HEK293 (cell line): Measurements from ENCODE around the gene GPR153.

Source experiments
- GFI1B ChIP-seq: fragments of 450-650 bp; formaldehyde crosslinking; IDR thresholded peaks from 2 replicates; pipeline ENCODE4 v1.5.1; 2016; ENCODE audit warnings: missing biosample characterization, missing genetic modification characterization
- GLI4 ChIP-seq: fragments of 450-650 bp; formaldehyde crosslinking; IDR thresholded peaks from 2 replicates; pipeline ENCODE4 v1.5.1; 2016; ENCODE audit warnings: missing biosample characterization, missing genetic modification characterization
- HOXA7 ChIP-seq: sonication (generic); formaldehyde crosslinking; IDR thresholded peaks from 2 replicates; pipeline ENCODE4 v1.8.1; 2022; ENCODE audit warnings: missing genetic modification reagents, borderline replicate concordance
- IKZF3 ChIP-seq: fragments of 450-650 bp; IDR thresholded peaks from 2 replicates; pipeline ENCODE4 v1.5.0; 2018; ENCODE audit warnings: missing biosample characterization, mild to moderate bottlenecking, missing genetic modification characterization, moderate library complexity
- SCRT1 ChIP-seq: fragments of 450-650 bp; formaldehyde crosslinking; IDR thresholded peaks from 2 replicates; pipeline ENCODE4 v1.5.1; 2016; ENCODE audit warnings: missing biosample characterization, missing genetic modification characterization, borderline replicate concordance
- SCRT2 ChIP-seq: fragments of 450-650 bp; formaldehyde crosslinking; IDR thresholded peaks from 2 replicates; pipeline ENCODE4 v1.5.1; 2016; ENCODE audit warnings: missing biosample characterization, missing genetic modification characterization
- SP7 ChIP-seq: fragments of 450-650 bp; formaldehyde crosslinking; IDR thresholded peaks from 2 replicates; pipeline ENCODE4 v1.5.1; 2016; ENCODE audit warnings: missing biosample characterization, missing genetic modification characterization
- ZBTB10 ChIP-seq: fragments of 450-650 bp; formaldehyde crosslinking; IDR thresholded peaks from 2 replicates; pipeline ENCODE4 v1.5.1; 2016; ENCODE audit warnings: missing biosample characterization, missing genetic modification characterization
- ZNF114 ChIP-seq: fragments of 450-650 bp; formaldehyde crosslinking; IDR thresholded peaks from 2 replicates; pipeline ENCODE4 v1.5.0; 2017; ENCODE audit warnings: missing biosample characterization, missing genetic modification characterization
- ZNF133 ChIP-seq: fragments of 450-650 bp; formaldehyde crosslinking; IDR thresholded peaks from 2 replicates; pipeline ENCODE4 v1.5.1; 2016; ENCODE audit warnings: missing biosample characterization, missing genetic modification characterization
- ZNF138 ChIP-seq: fragments of 450-650 bp; formaldehyde crosslinking; IDR thresholded peaks from 2 replicates; pipeline ENCODE4 v1.5.1; 2016; ENCODE audit warnings: missing biosample characterization, missing genetic modification characterization, borderline replicate concordance
- ZNF169 ChIP-seq: fragments of 450-650 bp; formaldehyde crosslinking; IDR thresholded peaks from 2 replicates; pipeline ENCODE4 v1.5.1; 2016; ENCODE audit warnings: missing biosample characterization, missing genetic modification characterization
- ZNF2 ChIP-seq: fragments of 450-650 bp; formaldehyde crosslinking; IDR thresholded peaks from 2 replicates; pipeline ENCODE4 v1.5.1; 2016; ENCODE audit warnings: missing biosample characterization, missing genetic modification characterization
- ZNF266 ChIP-seq: fragments of 450-650 bp; formaldehyde crosslinking; IDR thresholded peaks from 2 replicates; pipeline ENCODE4 v1.5.1; 2016; ENCODE audit warnings: missing biosample characterization, missing genetic modification characterization, low read depth
- ZNF292 ChIP-seq: fragments of 450-650 bp; formaldehyde crosslinking; IDR thresholded peaks from 2 replicates; pipeline ENCODE4 v1.5.1; 2016; ENCODE audit warnings: low read depth, missing biosample characterization, missing genetic modification characterization, borderline replicate concordance
- ZNF366 ChIP-seq: fragments of 450-650 bp; formaldehyde crosslinking; conservative IDR thresholded peaks from 2 replicates; pipeline ENCODE4 v1.5.1; 2016; ENCODE audit warnings: missing biosample characterization, missing genetic modification characterization
- ZNF501 ChIP-seq: fragments of 450-650 bp; formaldehyde crosslinking; IDR thresholded peaks from 2 replicates; pipeline ENCODE4 v1.5.1; 2016; ENCODE audit warnings: missing biosample characterization, missing genetic modification characterization
- ZNF513 ChIP-seq: fragments of 450-650 bp; IDR thresholded peaks from 2 replicates; pipeline ENCODE4 v1.5.1; 2018; ENCODE audit warnings: missing biosample characterization, missing genetic modification characterization
- ZNF530 ChIP-seq: fragments of 450-650 bp; formaldehyde crosslinking; IDR thresholded peaks from 2 replicates; pipeline ENCODE4 v1.5.1; 2016; ENCODE audit warnings: low read depth, missing biosample characterization, missing genetic modification characterization
- ZNF548 ChIP-seq: fragments of 450-650 bp; formaldehyde crosslinking; IDR thresholded peaks from 2 replicates; pipeline ENCODE4 v1.5.1; 2016; ENCODE audit warnings: missing biosample characterization, missing genetic modification characterization
- ZNF654 ChIP-seq: fragments of 450-650 bp; formaldehyde crosslinking; IDR thresholded peaks from 2 replicates; pipeline ENCODE4 v1.5.1; 2016; ENCODE audit warnings: low read depth, missing biosample characterization, missing genetic modification characterization
- ZNF670 ChIP-seq: fragments of 450-650 bp; formaldehyde crosslinking; IDR thresholded peaks from 2 replicates; pipeline ENCODE4 v1.5.1; 2016; ENCODE audit warnings: missing biosample characterization, missing genetic modification characterization, low read depth
- ZNF701 ChIP-seq: fragments of 450-650 bp; formaldehyde crosslinking; IDR thresholded peaks from 2 replicates; pipeline ENCODE4 v1.5.1; 2016; ENCODE audit warnings: missing biosample characterization, missing genetic modification characterization
- ZSCAN16 ChIP-seq: fragments of 450-650 bp; formaldehyde crosslinking; IDR thresholded peaks from 2 replicates; pipeline ENCODE4 v1.5.1; 2016; ENCODE audit warnings: missing biosample characterization, missing genetic modification characterization
- ZXDB ChIP-seq: fragments of 450-650 bp; formaldehyde crosslinking; IDR thresholded peaks from 2 replicates; pipeline ENCODE4 v1.5.1; 2016; ENCODE audit warnings: missing biosample characterization, missing genetic modification characterization
- TF ChIP-seq, protein P1 (sequence below): fragments of 450-650 bp; formaldehyde crosslinking; IDR thresholded peaks from 2 replicates; pipeline ENCODE4 v1.5.1; 2016; ENCODE audit warnings: missing biosample characterization, missing genetic modification characterization
- TF ChIP-seq, protein P2 (sequence below): fragments of 450-650 bp; formaldehyde crosslinking; IDR thresholded peaks from 2 replicates; pipeline ENCODE4 v1.5.1; 2016; ENCODE audit warnings: missing biosample characterization, missing genetic modification characterization
- TF ChIP-seq, protein P3 (sequence below): fragments of 450-650 bp; formaldehyde crosslinking; IDR thresholded peaks from 2 replicates; pipeline ENCODE4 v1.5.1; 2017; ENCODE audit warnings: missing biosample characterization, missing genetic modification characterization

The GPR153 gene

DNA sequence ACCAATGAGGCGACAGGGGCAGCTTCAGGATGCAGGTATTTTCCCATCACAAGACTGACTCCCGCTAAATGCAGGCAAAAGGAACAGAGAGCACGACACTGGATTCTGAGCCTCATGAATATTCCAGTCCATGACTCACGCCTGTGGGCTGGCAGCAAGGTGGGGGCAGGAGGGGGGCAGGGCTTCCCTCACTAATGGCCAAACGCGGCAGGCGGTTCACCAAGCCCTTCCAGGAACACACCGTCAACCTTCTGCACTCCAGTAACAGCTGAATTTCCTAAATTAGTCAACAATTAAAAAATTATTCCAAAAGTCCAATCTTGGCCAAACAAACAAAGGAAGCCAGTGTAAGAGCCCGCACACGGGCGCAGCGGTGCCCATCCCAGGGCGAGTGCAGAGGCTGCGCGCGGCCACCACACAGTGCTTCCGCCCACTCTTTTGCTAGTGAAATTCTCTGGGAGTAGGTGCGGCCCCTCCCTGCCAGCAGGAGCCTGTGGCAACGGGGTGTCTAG is 12.5 kb upstream of the GPR153 start (continued):
- TF ChIP-seq, protein P1, sequence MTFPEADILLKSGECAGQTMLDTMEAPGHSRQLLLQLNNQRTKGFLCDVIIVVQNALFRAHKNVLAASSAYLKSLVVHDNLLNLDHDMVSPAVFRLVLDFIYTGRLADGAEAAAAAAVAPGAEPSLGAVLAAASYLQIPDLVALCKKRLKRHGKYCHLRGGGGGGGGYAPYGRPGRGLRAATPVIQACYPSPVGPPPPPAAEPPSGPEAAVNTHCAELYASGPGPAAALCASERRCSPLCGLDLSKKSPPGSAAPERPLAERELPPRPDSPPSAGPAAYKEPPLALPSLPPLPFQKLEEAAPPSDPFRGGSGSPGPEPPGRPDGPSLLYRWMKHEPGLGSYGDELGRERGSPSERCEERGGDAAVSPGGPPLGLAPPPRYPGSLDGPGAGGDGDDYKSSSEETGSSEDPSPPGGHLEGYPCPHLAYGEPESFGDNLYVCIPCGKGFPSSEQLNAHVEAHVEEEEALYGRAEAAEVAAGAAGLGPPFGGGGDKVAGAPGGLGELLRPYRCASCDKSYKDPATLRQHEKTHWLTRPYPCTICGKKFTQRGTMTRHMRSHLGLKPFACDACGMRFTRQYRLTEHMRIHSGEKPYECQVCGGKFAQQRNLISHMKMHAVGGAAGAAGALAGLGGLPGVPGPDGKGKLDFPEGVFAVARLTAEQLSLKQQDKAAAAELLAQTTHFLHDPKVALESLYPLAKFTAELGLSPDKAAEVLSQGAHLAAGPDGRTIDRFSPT = peak; percentile 51; the same call in 1 of the 2 replicates
- TF ChIP-seq ZNF670 (tag by site-specific recombination) = no peak
- TF ChIP-seq ZNF138 (tag by site-specific recombination) = no peak
- TF ChIP-seq ZNF114 (tag by site-specific recombination) = no peak
- TF ChIP-seq, protein P2, sequence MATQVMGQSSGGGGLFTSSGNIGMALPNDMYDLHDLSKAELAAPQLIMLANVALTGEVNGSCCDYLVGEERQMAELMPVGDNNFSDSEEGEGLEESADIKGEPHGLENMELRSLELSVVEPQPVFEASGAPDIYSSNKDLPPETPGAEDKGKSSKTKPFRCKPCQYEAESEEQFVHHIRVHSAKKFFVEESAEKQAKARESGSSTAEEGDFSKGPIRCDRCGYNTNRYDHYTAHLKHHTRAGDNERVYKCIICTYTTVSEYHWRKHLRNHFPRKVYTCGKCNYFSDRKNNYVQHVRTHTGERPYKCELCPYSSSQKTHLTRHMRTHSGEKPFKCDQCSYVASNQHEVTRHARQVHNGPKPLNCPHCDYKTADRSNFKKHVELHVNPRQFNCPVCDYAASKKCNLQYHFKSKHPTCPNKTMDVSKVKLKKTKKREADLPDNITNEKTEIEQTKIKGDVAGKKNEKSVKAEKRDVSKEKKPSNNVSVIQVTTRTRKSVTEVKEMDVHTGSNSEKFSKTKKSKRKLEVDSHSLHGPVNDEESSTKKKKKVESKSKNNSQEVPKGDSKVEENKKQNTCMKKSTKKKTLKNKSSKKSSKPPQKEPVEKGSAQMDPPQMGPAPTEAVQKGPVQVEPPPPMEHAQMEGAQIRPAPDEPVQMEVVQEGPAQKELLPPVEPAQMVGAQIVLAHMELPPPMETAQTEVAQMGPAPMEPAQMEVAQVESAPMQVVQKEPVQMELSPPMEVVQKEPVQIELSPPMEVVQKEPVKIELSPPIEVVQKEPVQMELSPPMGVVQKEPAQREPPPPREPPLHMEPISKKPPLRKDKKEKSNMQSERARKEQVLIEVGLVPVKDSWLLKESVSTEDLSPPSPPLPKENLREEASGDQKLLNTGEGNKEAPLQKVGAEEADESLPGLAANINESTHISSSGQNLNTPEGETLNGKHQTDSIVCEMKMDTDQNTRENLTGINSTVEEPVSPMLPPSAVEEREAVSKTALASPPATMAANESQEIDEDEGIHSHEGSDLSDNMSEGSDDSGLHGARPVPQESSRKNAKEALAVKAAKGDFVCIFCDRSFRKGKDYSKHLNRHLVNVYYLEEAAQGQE (tag by site-specific recombination) = no peak
- no peak for TF ChIP-seq ZBTB10 (tag by site-specific recombination)
- TF ChIP-seq ZNF530 (tag by site-specific recombination) = no peak
- no peak for TF ChIP-seq HOXA7 (CRISPR knock-in tag)
- TF ChIP-seq ZNF513 (tag by site-specific recombination) = no peak
- no peak for TF ChIP-seq SCRT1 (tag by site-specific recombination)
- no peak for TF ChIP-seq ZXDB (tag by site-specific recombination)
- peak; percentile 72 for TF ChIP-seq SP7 (tag by site-specific recombination)
- TF ChIP-seq SCRT2 (tag by site-specific recombination) = no peak
- no peak for TF ChIP-seq ZNF292 (tag by site-specific recombination)
- TF ChIP-seq GFI1B = no peak
- no peak for TF ChIP-seq ZSCAN16 (tag by site-specific recombination)
- TF ChIP-seq, protein P3, sequence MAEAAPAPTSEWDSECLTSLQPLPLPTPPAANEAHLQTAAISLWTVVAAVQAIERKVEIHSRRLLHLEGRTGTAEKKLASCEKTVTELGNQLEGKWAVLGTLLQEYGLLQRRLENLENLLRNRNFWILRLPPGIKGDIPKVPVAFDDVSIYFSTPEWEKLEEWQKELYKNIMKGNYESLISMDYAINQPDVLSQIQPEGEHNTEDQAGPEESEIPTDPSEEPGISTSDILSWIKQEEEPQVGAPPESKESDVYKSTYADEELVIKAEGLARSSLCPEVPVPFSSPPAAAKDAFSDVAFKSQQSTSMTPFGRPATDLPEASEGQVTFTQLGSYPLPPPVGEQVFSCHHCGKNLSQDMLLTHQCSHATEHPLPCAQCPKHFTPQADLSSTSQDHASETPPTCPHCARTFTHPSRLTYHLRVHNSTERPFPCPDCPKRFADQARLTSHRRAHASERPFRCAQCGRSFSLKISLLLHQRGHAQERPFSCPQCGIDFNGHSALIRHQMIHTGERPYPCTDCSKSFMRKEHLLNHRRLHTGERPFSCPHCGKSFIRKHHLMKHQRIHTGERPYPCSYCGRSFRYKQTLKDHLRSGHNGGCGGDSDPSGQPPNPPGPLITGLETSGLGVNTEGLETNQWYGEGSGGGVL (tag by site-specific recombination) = peak; percentile 92
- no peak for TF ChIP-seq ZNF548 (tag by site-specific recombination)
- no peak for TF ChIP-seq ZNF266 (tag by site-specific recombination)
- no peak for TF ChIP-seq ZNF501 (tag by site-specific recombination)
- TF ChIP-seq ZNF2 (tag by site-specific recombination) = peak; percentile 56; the same call in 1 of the 2 replicates
- TF ChIP-seq ZNF701 (tag by site-specific recombination) = no peak
- TF ChIP-seq GLI4 = no peak
- peak; percentile 65; the same call in 1 of the 2 replicates for TF ChIP-seq IKZF3 (tag by site-specific recombination)
- no peak for TF ChIP-seq ZNF169 (tag by site-specific recombination)
- peak; percentile 9; the same call in 1 of the 2 replicates for TF ChIP-seq ZNF366
- TF ChIP-seq ZNF654 (tag by site-specific recombination) = no peak
- TF ChIP-seq ZNF133 = no peak
